A549 (cell line): ENCODE results near the gene PSORS1C1. TPM values are rescaled to one million over a fixed set of nuclear protein-coding genes. Genes with fewer than 3 reads are reported as not detected.
"Not testable (repeated sequence)": the region's sequence is repeated elsewhere in the genome, so short reads cannot be mapped to it uniquely, and the experiment has no call there.

Experiments used
- ATAC-seq, 2 experiments: fragments of 200-7000 bp in 1 of 2; fragments of >200 bp in 1 of 2; cut with Nextera tagmentation in 1 of 2; cut with Tn5 transposase in 1 of 2; 3 replicates each; pipeline versions ENCODE4 v1.8.0 to v1.9.1; 2018 to 2020; ENCODE audit warnings: mild to moderate bottlenecking in 1 of 2, moderate library complexity in 1 of 2
- CTCF ChIA-PET: fragments of 300-600 bp; sonication (Branson Sonifier 250); formaldehyde crosslinking; extraction: SDS; loops from one replicate; lab custom pipeline; 2021; ENCODE audit warnings: antibody characterized with exemption, inconsistent platforms; lab: Yijun Ruan, JAX
- POLR2A ChIA-PET: fragments of 350-600 bp; formaldehyde crosslinking; extraction: SDS; loops from one replicate; lab custom pipeline; 2021; ENCODE audit warnings: antibody characterized with exemption, inconsistent platforms; lab: Yijun Ruan, JAX
- DNase-seq, 2 experiments: peaks; one replicate each; pipeline versions ENCODE4 v3.0.0 to v3.0.0-alpha.2; 2011 to 2016; ENCODE audit warnings: low read depth in 1 of 2, low spot score in 1 of 2
- FAIRE-seq: peaks from 2 replicates; lab custom pipeline; 2011; peaks lifted over from hg19 to GRCh38; lab: Jason Lieb, UNC
- H3K27ac ChIP-seq, 2 experiments: fragments of >200 bp; sonication (Bioruptor Twin); formaldehyde crosslinking; 3 replicates each; pipeline ENCODE4 v1.5.1; 2016 to 2017
- H3K4me1 ChIP-seq: fragments of >200 bp; sonication (Bioruptor Twin); formaldehyde crosslinking; 3 replicates; pipeline ENCODE4 v1.6.1; 2016
- H3K4me2 ChIP-seq: fragments of >200 bp; sonication (Bioruptor Twin); formaldehyde crosslinking; 3 replicates; pipeline ENCODE4 v1.6.1; 2016
- H3K4me3 ChIP-seq: fragments of >200 bp; sonication (Bioruptor Twin); formaldehyde crosslinking; 3 replicates; pipeline ENCODE4 v1.5.1; 2016
- H3K9me3 ChIP-seq: fragments of >200 bp; sonication (Bioruptor Twin); formaldehyde crosslinking; 3 replicates; pipeline ENCODE4 v1.6.1; 2016
- BHLHE40 ChIP-seq: IDR thresholded peaks from 2 replicates; pipeline ENCODE4 v1.6.1; 2012; ENCODE audit warnings: low read depth, low read length, inconsistent platforms
- EHF ChIP-seq: fragments of 250-450 bp; sonication (Bioruptor Pico); IDR thresholded peaks from 2 replicates; pipeline ENCODE4 v1.5.0; 2020; ENCODE audit warnings: mild to moderate bottlenecking
- EP300 ChIP-seq, 2 experiments: fragments of >200 bp; sonication (Bioruptor Twin); formaldehyde crosslinking; IDR thresholded peaks; 2 replicates in 1 of 2; 3 replicates in 1 of 2; pipeline ENCODE4 v1.6.1; 2016 to 2017
- ESRRA ChIP-seq: fragments of 150-350 bp; IDR thresholded peaks from 2 replicates; pipeline ENCODE4 v1.6.1; 2014; ENCODE audit warnings: mild to moderate bottlenecking, low read length, borderline replicate concordance
- FOXS1 ChIP-seq: fragments of 250-450 bp; sonication (Bioruptor Pico); IDR thresholded peaks from 2 replicates; pipeline ENCODE4 v1.5.0; 2020; ENCODE audit warnings: mild to moderate bottlenecking, moderate library complexity
- HEYL ChIP-seq: fragments of 250-450 bp; sonication (Bioruptor Pico); IDR thresholded peaks from 2 replicates; pipeline ENCODE4 v1.8.0; 2021; ENCODE audit warnings: mild to moderate bottlenecking, moderate library complexity
- HOXB13 ChIP-seq: fragments of 250-450 bp; sonication (Bioruptor Pico); IDR thresholded peaks from 2 replicates; pipeline ENCODE4 v1.5.0; 2020; ENCODE audit warnings: low read depth, mild to moderate bottlenecking, moderate library complexity
- JUN ChIP-seq, 2 experiments: fragments of >200 bp; sonication (Bioruptor Twin); formaldehyde crosslinking; IDR thresholded peaks; 2 replicates in 1 of 2; 3 replicates in 1 of 2; pipeline ENCODE4 v1.6.1; 2016 to 2017
- KDM1A ChIP-seq: fragments of 200-600 bp; sonication (generic); IDR thresholded peaks from 2 replicates; pipeline ENCODE4 v1.6.1; 2016; ENCODE audit warnings: low read depth, mild to moderate bottlenecking
- MAZ ChIP-seq: fragments of 150-350 bp; IDR thresholded peaks from 2 replicates; pipeline ENCODE4 v1.6.1; 2014; ENCODE audit warnings: antibody characterized with exemption, low read depth, low read length, borderline replicate concordance
- MYC ChIP-seq: IDR thresholded peaks from 2 replicates; pipeline ENCODE4 v1.6.1; 2012; ENCODE audit warnings: mild to moderate bottlenecking, inconsistent platforms, low read length, improper control_type of control experiment, borderline replicate concordance
- NFE2L2 ChIP-seq: fragments of 150-350 bp; conservative IDR thresholded peaks from 2 replicates; pipeline ENCODE4 v1.6.1; 2014; ENCODE audit warnings: low read length
- NR3C1 ChIP-seq: fragments of >200 bp; sonication (Bioruptor Twin); formaldehyde crosslinking; IDR thresholded peaks from 3 replicates; pipeline ENCODE4 v1.6.1; 2017
- PHF8 ChIP-seq: fragments of 200-600 bp; sonication (generic); IDR thresholded peaks from 2 replicates; pipeline ENCODE4 v1.6.1; 2016; ENCODE audit warnings: low read depth, mild to moderate bottlenecking, antibody characterized with exemption, moderate library complexity, borderline replicate concordance
- POLR2AphosphoS2 ChIP-seq: conservative IDR thresholded peaks from 2 replicates; pipeline ENCODE4 v1.6.1; 2012; ENCODE audit warnings: low read length, improper control_type of control experiment, inconsistent platforms
- RARB ChIP-seq: fragments of 250-450 bp; sonication (Bioruptor Pico); IDR thresholded peaks from 2 replicates; pipeline ENCODE4 v1.8.0; 2021; ENCODE audit warnings: mild to moderate bottlenecking, moderate library complexity
- RFX5 ChIP-seq: fragments of 450-650 bp; IDR thresholded peaks from 2 replicates; pipeline ENCODE4 v1.7.1; 2014; ENCODE audit warnings: antibody characterized with exemption, mild to moderate bottlenecking, moderate library complexity
- SMC3 ChIP-seq: fragments of >200 bp; sonication (Bioruptor Twin); formaldehyde crosslinking; IDR thresholded peaks from 3 replicates; pipeline ENCODE4 v1.6.1; 2018; ENCODE audit warnings: inconsistent platforms
- TFCP2L1 ChIP-seq: fragments of 250-450 bp; sonication (Bioruptor Pico); IDR thresholded peaks from 2 replicates; pipeline ENCODE4 v1.5.0; 2021; ENCODE audit warnings: mild to moderate bottlenecking
- TP53 ChIP-seq: fragments of 250-450 bp; sonication (Bioruptor Pico); IDR thresholded peaks from 2 replicates; pipeline ENCODE4 v1.5.0; 2021; ENCODE audit warnings: mild to moderate bottlenecking, moderate library complexity
- ZC3H11A ChIP-seq: fragments of 450-650 bp; IDR thresholded peaks from 2 replicates; pipeline ENCODE4 v1.6.1; 2014; ENCODE audit warnings: antibody characterized with exemption, mild to moderate bottlenecking
- ZFP36 ChIP-seq: fragments of 450-650 bp; IDR thresholded peaks from 2 replicates; pipeline ENCODE4 v1.6.1; 2014; ENCODE audit warnings: borderline replicate concordance; ENCODE audit not compliant: partially characterized antibody
- ZSCAN20 ChIP-seq: fragments of 250-450 bp; sonication (Bioruptor Pico); IDR thresholded peaks from 2 replicates; pipeline ENCODE4 v1.8.0; 2022; ENCODE audit warnings: mild to moderate bottlenecking, moderate library complexity
- WGBS: methylation state at CpG from one replicate; pipeline ENCODE4 v1.1.6; 2017; ENCODE audit errors: missing lambda C conversion rate; 5-methylcytosine and 5-hydroxymethylcytosine counted together
- polyA plus RNA-seq, 4 experiments: library from polyadenylated mRNA; depleted of rRNA in 3 of 4; stranded (reverse); fragments of >200 nt; fragmentation: RNase III in 1 of 4; extraction: RNeasy Plus Mini Kit Qiagen cat#74134 plus additional on column Dnase treatment in 1 of 4; gene quantifications; 2 replicates in 3 of 4; 3 replicates in 1 of 4; pipeline ENCODE4 v1.2.3, GENCODE V29; 2011 to 2017
- TF ChIP-seq, protein P1 (sequence below): fragments of 150-350 bp; IDR thresholded peaks from 2 replicates; pipeline ENCODE4 v1.6.1; 2014; ENCODE audit warnings: low read depth, mild to moderate bottlenecking, low read length
- TF ChIP-seq, protein P2 (sequence below): fragments of 250-450 bp; sonication (Bioruptor Pico); IDR thresholded peaks from 2 replicates; pipeline ENCODE4 v1.5.0; 2020; ENCODE audit warnings: low read depth, mild to moderate bottlenecking, moderate library complexity
- TF ChIP-seq, protein P3 (sequence below): fragments of >200 bp; sonication (Bioruptor Twin); formaldehyde crosslinking; IDR thresholded peaks from 2 replicates; pipeline ENCODE4 v1.6.1; 2016

PSORS1C1 gene
- polyA plus RNA-seq, 2 of the 4 experiments (the other 2 are of a cell fraction) = 2.3 to 4.3 TPM

DNA sequence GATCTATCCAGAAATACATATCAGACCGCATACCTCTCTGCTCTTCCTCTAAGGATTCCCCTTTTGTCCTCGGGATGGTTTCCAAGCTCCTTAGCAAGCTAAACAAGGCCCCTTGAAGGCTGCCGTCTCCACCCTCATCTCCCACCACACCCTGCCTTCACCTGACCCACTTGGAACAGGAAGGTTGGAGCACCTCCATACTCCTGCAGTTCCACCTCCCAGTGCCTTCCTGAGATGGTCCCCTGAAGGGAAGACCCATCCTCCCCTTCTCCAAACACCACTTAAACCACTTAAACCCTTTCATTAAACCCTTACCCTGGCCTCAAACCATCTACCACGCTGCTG is 64.4 kb downstream of the PSORS1C1 start:
- H3K4me3 ChIP-seq = no peak overlapping the region
- no peaks in the 10 kb centered on the region for H3K9me3 ChIP-seq
- no peak overlapping the region for H3K27ac ChIP-seq
- POLR2A ChIA-PET = no interaction called here
- no peak overlapping the region; the same call in 2 of the 3 replicates for H3K4me2 ChIP-seq
- no peak for ATAC-seq
- DNase-seq = no peak
- FAIRE-seq = no peak
- TF ChIP-seq JUN (IDR thresholded peaks at IDR 0.05) (no peak), FOXS1 (CRISPR knock-in tag) (no peak), NFE2L2 (no peak), ESRRA (no peak), POLR2AphosphoS2 (no peak), HEYL (CRISPR knock-in tag) (no peak), SMC3 (no peak), ZFP36 (no peak), EHF (CRISPR knock-in tag) (no peak)
- TF ChIP-seq, protein P1, sequence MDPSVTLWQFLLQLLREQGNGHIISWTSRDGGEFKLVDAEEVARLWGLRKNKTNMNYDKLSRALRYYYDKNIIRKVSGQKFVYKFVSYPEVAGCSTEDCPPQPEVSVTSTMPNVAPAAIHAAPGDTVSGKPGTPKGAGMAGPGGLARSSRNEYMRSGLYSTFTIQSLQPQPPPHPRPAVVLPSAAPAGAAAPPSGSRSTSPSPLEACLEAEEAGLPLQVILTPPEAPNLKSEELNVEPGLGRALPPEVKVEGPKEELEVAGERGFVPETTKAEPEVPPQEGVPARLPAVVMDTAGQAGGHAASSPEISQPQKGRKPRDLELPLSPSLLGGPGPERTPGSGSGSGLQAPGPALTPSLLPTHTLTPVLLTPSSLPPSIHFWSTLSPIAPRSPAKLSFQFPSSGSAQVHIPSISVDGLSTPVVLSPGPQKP = no peak
- TF ChIP-seq, protein P2, sequence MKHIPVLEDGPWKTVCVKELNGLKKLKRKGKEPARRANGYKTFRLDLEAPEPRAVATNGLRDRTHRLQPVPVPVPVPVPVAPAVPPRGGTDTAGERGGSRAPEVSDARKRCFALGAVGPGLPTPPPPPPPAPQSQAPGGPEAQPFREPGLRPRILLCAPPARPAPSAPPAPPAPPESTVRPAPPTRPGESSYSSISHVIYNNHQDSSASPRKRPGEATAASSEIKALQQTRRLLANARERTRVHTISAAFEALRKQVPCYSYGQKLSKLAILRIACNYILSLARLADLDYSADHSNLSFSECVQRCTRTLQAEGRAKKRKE = no peak
- TF ChIP-seq, all 56 proteins: peak for 0
- H3K4me1 ChIP-seq = peaks cover 16% of the 10 kb centered on the region; the same call in 2 of the 3 replicates
- WGBS = 87% methylated on average over 4 of the region's 4 CpGs
- CTCF ChIA-PET = interaction anchor here (0.7 to 1.5 kb wide), 2 partner anchors 10 to 263 kb away, joined by 3 read pairs; no protein-coding TSS in a partner anchor

DNA sequence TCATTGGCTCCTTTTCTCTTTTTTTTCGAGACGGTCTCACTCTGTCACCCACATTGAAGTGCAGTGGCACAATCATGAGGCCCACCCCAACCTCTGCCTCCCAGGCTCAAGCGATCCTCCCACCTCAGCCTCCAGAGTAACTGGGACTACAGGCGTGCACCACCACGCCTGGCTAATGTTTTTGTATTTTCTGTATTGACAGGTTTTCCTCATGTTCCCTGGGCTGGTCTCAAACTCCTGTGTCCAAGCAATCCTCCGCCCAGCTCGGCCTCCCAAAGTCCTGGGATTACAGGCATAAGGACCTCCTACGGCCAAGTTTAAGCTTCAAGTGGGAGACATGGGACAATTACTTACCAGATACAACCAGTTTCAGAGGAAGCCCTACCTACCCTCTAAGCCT is 65.3 kb downstream of the PSORS1C1 start:
- no peak for ATAC-seq
- FAIRE-seq = no peak

DNA sequence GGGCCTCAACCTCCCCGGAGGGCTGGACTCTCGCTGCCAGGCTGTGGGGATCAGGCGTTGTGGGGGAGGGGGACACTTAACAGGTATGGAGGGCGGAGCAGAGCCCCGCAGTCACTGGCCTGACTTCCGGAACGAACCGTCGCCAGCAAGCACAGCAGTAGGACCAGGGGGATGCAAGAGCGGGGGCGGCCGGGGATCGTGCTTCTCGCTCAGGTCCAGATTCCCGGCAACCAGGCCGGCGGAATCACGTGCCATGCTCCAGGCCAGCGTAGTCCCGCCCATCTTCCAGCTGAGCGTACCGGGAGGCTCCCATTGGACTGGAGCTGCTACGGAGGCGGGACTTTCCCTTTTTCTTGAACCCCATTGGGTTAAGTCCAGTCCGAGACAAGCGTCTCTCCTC is 65.9 kb downstream of the PSORS1C1 start:
- Histone ChIP-seq H3K27ac (no peak overlapping the region), H3K4me1 (peaks cover 16% of the 10 kb centered on the region; the same call in 2 of the 3 replicates), H3K4me2 (no peak overlapping the region), H3K4me3 (no peak overlapping the region)
- TF ChIP-seq RFX5 = no peak
- TF ChIP-seq BHLHE40 = no peak
- TF ChIP-seq TP53 (CRISPR knock-in tag) = no peak
- no peak for TF ChIP-seq EP300 (IDR thresholded peaks at IDR 0.05)
- TF ChIP-seq ZSCAN20 = no peak
- TF ChIP-seq MAZ = no peak
- TF ChIP-seq, all 56 proteins: peak for 0
- FAIRE-seq (no peak), DNase-seq (no peak), ATAC-seq (peak in 1 of 2 experiments; percentile 68; a peak in 3 of 6 replicates)
- 98% methylated on average over 21 of the region's 26 CpGs for WGBS
- CTCF ChIA-PET = interaction anchor here (1.3 to 1.5 kb wide), 2 partner anchors 8 to 186 kb away, joined by 3 read pairs; no protein-coding TSS in a partner anchor
- POLR2A ChIA-PET = no interaction called here
- H3K9me3 ChIP-seq = no peaks in the 10 kb centered on the region

More for the DNA sequence above, 65.3 kb downstream of the PSORS1C1 start:
- WGBS = 97% methylated on average over 8 of the region's 8 CpGs
- ChIA-PET CTCF (interaction anchor here (0.7 to 1.5 kb wide), 3 partner anchors 9 to 264 kb away, joined by 3 read pairs; no protein-coding TSS in a partner anchor), POLR2A (no interaction called here)
- no peaks in the 10 kb centered on the region for H3K9me3 ChIP-seq
- no peak overlapping the region for H3K4me3 ChIP-seq
- no peak overlapping the region for H3K4me2 ChIP-seq
- H3K27ac ChIP-seq = no peak overlapping the region
- no peak for DNase-seq
- TF ChIP-seq NR3C1 (no peak), POLR2AphosphoS2 (no peak), MYC (no peak), ZFP36 (no peak), KDM1A (no peak), RARB (no peak), ZC3H11A (no peak), TFCP2L1 (CRISPR knock-in tag) (no peak), TP53 (CRISPR knock-in tag) (no peak), HOXB13 (CRISPR knock-in tag) (no peak), PHF8 (no peak)
- TF ChIP-seq, protein P3, sequence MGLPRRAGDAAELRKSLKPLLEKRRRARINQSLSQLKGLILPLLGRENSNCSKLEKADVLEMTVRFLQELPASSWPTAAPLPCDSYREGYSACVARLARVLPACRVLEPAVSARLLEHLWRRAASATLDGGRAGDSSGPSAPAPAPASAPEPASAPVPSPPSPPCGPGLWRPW = no peak
- TF ChIP-seq, all 56 proteins: peak for 0
- H3K4me1 ChIP-seq = peaks cover 16% of the 10 kb centered on the region; the same call in 2 of the 3 replicates

DNA sequence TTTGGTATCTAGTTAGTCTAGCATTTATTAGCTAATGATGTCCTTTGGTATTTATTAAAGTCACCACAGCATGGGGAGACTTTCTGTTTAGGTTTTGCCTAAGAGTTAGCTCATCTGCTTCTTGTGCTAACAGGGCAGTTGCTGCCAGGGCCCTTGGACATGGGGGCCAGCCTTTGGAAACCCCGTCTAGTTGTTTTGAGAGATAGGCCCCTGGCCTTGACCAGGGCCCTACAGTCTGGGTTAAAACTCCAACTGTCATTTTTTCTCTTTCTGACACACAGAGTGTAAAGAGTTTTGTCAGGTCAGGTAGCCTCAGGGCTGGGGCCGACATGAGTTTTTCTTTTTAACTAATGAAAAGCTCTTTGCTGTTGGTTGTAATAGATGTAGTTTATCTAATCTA is 68.7 kb downstream of the PSORS1C1 start:
- FAIRE-seq = not testable (repeated sequence)

DNA sequence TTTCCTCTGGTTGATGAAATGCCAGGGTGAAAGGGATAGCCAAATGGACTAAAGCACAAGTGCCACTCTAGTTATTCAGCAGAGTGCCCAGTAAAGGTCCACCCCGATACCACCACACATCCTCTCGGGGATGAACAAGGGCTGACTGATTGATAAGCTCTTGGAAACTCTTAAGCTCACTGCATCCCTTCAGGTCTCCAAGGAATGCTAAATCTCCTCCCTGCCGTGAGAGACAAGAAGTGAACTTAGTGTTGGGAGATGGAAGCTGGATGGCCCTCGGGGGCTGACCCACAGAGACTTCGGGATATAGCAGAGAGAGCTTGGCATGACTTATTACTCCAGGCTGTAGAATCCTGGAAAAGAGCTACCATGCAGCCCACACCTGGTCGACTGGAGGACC is 69.3 kb downstream of the PSORS1C1 start:
- FAIRE-seq, POLR2A ChIA-PET, DNase-seq, H3K9me3 ChIP-seq, ATAC-seq: not testable (repeated sequence)
- H3K27ac ChIP-seq = peak overlapping the region; percentile 47 to 81; a peak in 1 of 6 replicates
- CTCF ChIA-PET = interaction anchor here (1.2 to 2.1 kb wide), 3 partner anchors 8 to 183 kb away, joined by 4 to 6 read pairs (median 6); no protein-coding TSS in a partner anchor
- peak overlapping the region; percentile 88 for H3K4me2 ChIP-seq
- 52% methylated on average over 5 of the region's 6 CpGs for WGBS
- H3K4me1 ChIP-seq = peaks cover 24% of the 10 kb centered on the region
- peak overlapping the region; percentile 60; the same call in 1 of the 3 replicates for H3K4me3 ChIP-seq

More for the DNA sequence above, 68.7 kb downstream of the PSORS1C1 start:
- WGBS = 51% methylated on average over 2 of the region's 2 CpGs
- H3K4me1 ChIP-seq = peaks cover 26% of the 10 kb centered on the region
- DNase-seq, ATAC-seq, POLR2A ChIA-PET, H3K9me3 ChIP-seq, H3K27ac ChIP-seq, H3K4me3 ChIP-seq: not testable (repeated sequence)
- H3K4me2 ChIP-seq = peak overlapping the region; percentile 88
- CTCF ChIA-PET = interaction anchor here (1.2 to 2.1 kb wide), 3 partner anchors 9 to 183 kb away, joined by 4 to 6 read pairs (median 6); no protein-coding TSS in a partner anchor
